ENCODE data around the gene PPM1L.

Gene PPM1L

GRCh38 chr3:161103776-161104385, 347.9 kb downstream of the PPM1L start:
- no peak for TF ChIP-seq CTCF (IDR thresholded peaks at IDR 0.05; ENCODE audit: extremely low read depth, missing control alignments)
- no peak for DNase-seq (ENCODE audit: low spot score)

GRCh38 chr3:161104561-161105551, 348.8 kb downstream of the PPM1L start, which contains the start of gene B3GALNT1:
Gene B3GALNT1 (minus strand): TSS chr3:161105349. CDS start chr3:161086754, 18,595 bp downstream.
- DNase-seq (ENCODE audit: low spot score) = peak; percentile 70
- TF ChIP-seq CTCF (IDR thresholded peaks at IDR 0.05; ENCODE audit: extremely low read depth, missing control alignments) = no peak

- no peak for DNase-seq (ENCODE audit: low spot score)
- no peak for TF ChIP-seq CTCF (IDR thresholded peaks at IDR 0.05; ENCODE audit: extremely low read depth, missing control alignments)
Observed at GRCh38 chr3:161107311-161107710, 351.3 kb downstream of the PPM1L start.

GRCh38 chr3:161108840-161109239, 352.8 kb downstream of the PPM1L start:
- no peak for TF ChIP-seq CTCF (IDR thresholded peaks at IDR 0.05; ENCODE audit: extremely low read depth, missing control alignments)
- no peak for DNase-seq (ENCODE audit: low spot score)

- no peak for DNase-seq (ENCODE audit: low spot score)
- no peak for TF ChIP-seq CTCF (IDR thresholded peaks at IDR 0.05; ENCODE audit: extremely low read depth, missing control alignments)
Observed at GRCh38 chr3:161117646-161118045, 361.6 kb downstream of the PPM1L start.

GRCh38 chr3:161126495-161126894, 370.5 kb downstream of the PPM1L start:
- no peak for TF ChIP-seq CTCF (IDR thresholded peaks at IDR 0.05; ENCODE audit: extremely low read depth, missing control alignments)
- no peak for DNase-seq (ENCODE audit: low spot score)
